RPMI8226 (cell line): ENCODE data around the gene ANKRD33B.
"Not testable (repeated sequence)": the region's sequence is repeated elsewhere in the genome, so short reads cannot be mapped to it uniquely, and the experiment has no call there.

Experiments
- DNase-seq: peaks from one replicate; pipeline ENCODE4 v3.0.0-alpha.2; 2015

ANKRD33B gene

GRCh38 chr5:10623305-10623910, 59.5 kb downstream of the ANKRD33B start:
- DNase-seq, result no peak

- DNase-seq, result no peak
Measured at GRCh38 chr5:10624206-10624605, 60.3 kb downstream of the ANKRD33B start.

- no peak for DNase-seq
Measured at GRCh38 chr5:10624679-10625078, 60.8 kb downstream of the ANKRD33B start.

- no peak for DNase-seq
Measured at GRCh38 chr5:10625700-10626472, 62.0 kb downstream of the ANKRD33B start.

GRCh38 chr5:10626473-10627013, 62.7 kb downstream of the ANKRD33B start:
- no peak for DNase-seq

- DNase-seq, result no peak
Measured at GRCh38 chr5:10627160-10627701, 63.4 kb downstream of the ANKRD33B start.

- DNase-seq, result no peak
Measured at GRCh38 chr5:10628601-10629000, 64.7 kb downstream of the ANKRD33B start.

- DNase-seq, result no peak
Measured at GRCh38 chr5:10629682-10630081, 65.8 kb downstream of the ANKRD33B start.

- no peak for DNase-seq
Measured at GRCh38 chr5:10630126-10630525, 66.3 kb downstream of the ANKRD33B start.

GRCh38 chr5:10630744-10631143, 66.9 kb downstream of the ANKRD33B start:
- DNase-seq, result not testable (repeated sequence)

- no peak for DNase-seq
Measured at GRCh38 chr5:10631316-10631996, 67.6 kb downstream of the ANKRD33B start.

GRCh38 chr5:10632110-10632761, 68.4 kb downstream of the ANKRD33B start:
- no peak for DNase-seq

- no peak for DNase-seq
Measured at GRCh38 chr5:10633271-10634049, 69.6 kb downstream of the ANKRD33B start.

- DNase-seq, result no peak
Measured at GRCh38 chr5:10634050-10634449, 70.2 kb downstream of the ANKRD33B start.

GRCh38 chr5:10634562-10634961, 70.7 kb downstream of the ANKRD33B start:
- no peak for DNase-seq

- no peak for DNase-seq
Measured at GRCh38 chr5:10635257-10635866, 71.5 kb downstream of the ANKRD33B start.

GRCh38 chr5:10635867-10636350, 72.0 kb downstream of the ANKRD33B start:
- no peak for DNase-seq

- DNase-seq, result no peak
Measured at GRCh38 chr5:10636363-10637142, 72.7 kb downstream of the ANKRD33B start.

- DNase-seq, result no peak
Measured at GRCh38 chr5:10637944-10638343, 74.1 kb downstream of the ANKRD33B start.

GRCh38 chr5:10638723-10639122, 74.9 kb downstream of the ANKRD33B start:
- DNase-seq, result not testable (repeated sequence)
